Vagina (tissue), 2 donors: ENCODE results near the gene UTP25.

Experiments used
- POLR2A ChIP-seq, 2 donors: fragments of 450-650 bp; IDR thresholded peaks; one replicate each; pipeline ENCODE4 v1.6.1; 2017; ENCODE audit warnings: antibody characterized with exemption in 2 of 2, mild to moderate bottlenecking in 2 of 2, moderate library complexity in 2 of 2
- POLR2AphosphoS5 ChIP-seq, 2 donors: sonication (generic); formaldehyde crosslinking; IDR thresholded peaks; one replicate each; pipeline ENCODE4 v1.9.0; 2017; ENCODE audit warnings: antibody characterized with exemption in 2 of 2, mild to moderate bottlenecking in 2 of 2, low read depth in 1 of 2; ENCODE audit not compliant: insufficient read depth in 1 of 2
- TF ChIP-seq, protein P1 (sequence below), 3 experiments: fragments of 450-650 bp in 2 of 3; fragments of 200-600 bp in 1 of 3; sonication (generic) in 1 of 3; IDR thresholded peaks; one replicate each; pipeline ENCODE4 v1.5.1; 2017 to 2019; ENCODE audit warnings: antibody characterized with exemption in 3 of 3, mild to moderate bottlenecking in 2 of 3, moderate library complexity in 2 of 3

DNA sequence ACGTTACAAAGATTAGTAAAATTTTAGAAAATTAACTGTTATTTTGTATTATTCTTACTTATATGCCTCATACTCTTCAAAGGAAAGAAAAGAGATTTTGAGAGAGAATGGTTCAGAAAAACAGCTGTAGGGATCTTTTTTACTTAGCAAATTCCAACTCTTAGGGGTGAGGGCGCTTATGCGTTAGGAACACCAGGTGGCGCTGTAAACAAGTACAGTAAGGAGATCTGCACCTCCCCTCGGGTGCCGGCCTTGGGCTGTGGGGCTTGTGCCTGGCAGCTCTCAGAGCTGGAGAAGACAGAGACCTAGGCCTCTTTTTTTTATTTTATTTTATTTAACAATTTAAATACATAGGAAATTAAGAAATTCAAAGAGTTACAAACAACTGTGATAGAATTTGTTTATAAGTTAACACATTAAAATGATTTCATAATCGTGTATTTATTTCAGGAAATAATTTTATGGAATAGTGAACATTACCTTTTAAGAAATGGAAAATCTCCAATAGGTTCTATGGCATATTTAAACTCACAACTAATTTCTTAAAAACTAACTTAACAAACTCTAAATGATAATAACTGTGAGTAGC, 32.6 kb downstream of the UTP25 start:
- TF ChIP-seq, protein P1, sequence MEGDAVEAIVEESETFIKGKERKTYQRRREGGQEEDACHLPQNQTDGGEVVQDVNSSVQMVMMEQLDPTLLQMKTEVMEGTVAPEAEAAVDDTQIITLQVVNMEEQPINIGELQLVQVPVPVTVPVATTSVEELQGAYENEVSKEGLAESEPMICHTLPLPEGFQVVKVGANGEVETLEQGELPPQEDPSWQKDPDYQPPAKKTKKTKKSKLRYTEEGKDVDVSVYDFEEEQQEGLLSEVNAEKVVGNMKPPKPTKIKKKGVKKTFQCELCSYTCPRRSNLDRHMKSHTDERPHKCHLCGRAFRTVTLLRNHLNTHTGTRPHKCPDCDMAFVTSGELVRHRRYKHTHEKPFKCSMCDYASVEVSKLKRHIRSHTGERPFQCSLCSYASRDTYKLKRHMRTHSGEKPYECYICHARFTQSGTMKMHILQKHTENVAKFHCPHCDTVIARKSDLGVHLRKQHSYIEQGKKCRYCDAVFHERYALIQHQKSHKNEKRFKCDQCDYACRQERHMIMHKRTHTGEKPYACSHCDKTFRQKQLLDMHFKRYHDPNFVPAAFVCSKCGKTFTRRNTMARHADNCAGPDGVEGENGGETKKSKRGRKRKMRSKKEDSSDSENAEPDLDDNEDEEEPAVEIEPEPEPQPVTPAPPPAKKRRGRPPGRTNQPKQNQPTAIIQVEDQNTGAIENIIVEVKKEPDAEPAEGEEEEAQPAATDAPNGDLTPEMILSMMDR (IDR thresholded peaks at IDR 0.05) = peak; percentile 24 to 86 (median 60)
- TF ChIP-seq POLR2AphosphoS5 (IDR thresholded peaks at IDR 0.05; ENCODE audit: insufficient read depth in 1 of 2, low read depth in 1 of 2) (no peak), POLR2A (IDR thresholded peaks at IDR 0.05) (no peak)
